IMR-90 (cell line): ENCODE data around the gene ASAP2. TPM values are rescaled to one million over a fixed set of nuclear protein-coding genes. Genes with fewer than 3 reads are reported as not detected.

Source experiments
- ATAC-seq: fragments of 200-7000 bp; cut with Tn5 transposase; 2 replicates; pipeline ENCODE4 v1.9.1; 2020; ENCODE audit warnings: low read depth, mild to moderate bottlenecking, moderate library complexity
- BruUV-seq: library from RNA; stranded (reverse); fragments of 400-500 nt; replicated peaks from 2 replicates; lab custom pipeline; 2021; lab: Mats Ljungman, UMichigan
- CTCF ChIA-PET: fragments of 300-600 bp; formaldehyde crosslinking; extraction: SDS; loops from one replicate; lab custom pipeline; 2021; ENCODE audit warnings: antibody characterized with exemption; lab: Yijun Ruan, JAX
- POLR2A ChIA-PET: fragments of 300-600 bp; sonication (Branson Sonifier 250); formaldehyde crosslinking; loops from one replicate; lab custom pipeline; 2022; ENCODE audit warnings: antibody characterized with exemption; ENCODE audit not compliant: unreplicated experiment; lab: Charles Lee
- DNase-seq: peaks from one replicate; pipeline ENCODE4 v3.0.0; 2013
- H2AFZ ChIP-seq: replicated peaks from 2 replicates; pipeline ENCODE3; 2013; ENCODE audit warnings: low read length, mild to moderate bottlenecking; ENCODE audit not compliant: poor library complexity
- H2AK5ac ChIP-seq: 2 replicates; pipeline ENCODE4 v1.6.1; 2013; ENCODE audit warnings: low read depth, low read length, inconsistent platforms
- H2AK9ac ChIP-seq: replicated peaks from 2 replicates; pipeline ENCODE3; 2013; ENCODE audit warnings: mild to moderate bottlenecking, low read depth, low read length, moderate library complexity; ENCODE audit not compliant: poor library complexity
- H2BK120ac ChIP-seq: 2 replicates; pipeline ENCODE4 v1.6.1; 2013; ENCODE audit warnings: low read depth, low read length, inconsistent platforms
- H2BK15ac ChIP-seq: 3 replicates; pipeline ENCODE4 v1.6.1; 2013; ENCODE audit warnings: low read depth, low read length, inconsistent platforms
- H2BK20ac ChIP-seq: 2 replicates; pipeline ENCODE4 v1.6.1; 2013; ENCODE audit warnings: low read depth, mild to moderate bottlenecking, inconsistent platforms, low read length, moderate library complexity
- H2BK5ac ChIP-seq: 2 replicates; pipeline ENCODE4 v1.6.1; 2013; ENCODE audit warnings: mild to moderate bottlenecking, low read depth, low read length, inconsistent platforms; ENCODE audit not compliant: poor library complexity, severe bottlenecking
- H3K14ac ChIP-seq: replicated peaks from 2 replicates; pipeline ENCODE4 v1.6.1; 2013; ENCODE audit warnings: low read depth, low read length, inconsistent platforms
- H3K18ac ChIP-seq: 2 replicates; pipeline ENCODE4 v1.6.1; 2013; ENCODE audit warnings: low read depth, low read length, control low read depth
- H3K23ac ChIP-seq: 2 replicates; pipeline ENCODE4 v1.6.1; 2013; ENCODE audit warnings: low read depth, low read length, inconsistent platforms
- H3K27ac ChIP-seq: 2 replicates; pipeline ENCODE4 v1.5.1; 2013; ENCODE audit warnings: mild to moderate bottlenecking, control low read depth, low read length; ENCODE audit not compliant: insufficient read depth
- H3K27me3 ChIP-seq: 2 replicates; pipeline ENCODE4 v1.6.1; 2013; ENCODE audit warnings: low read length; ENCODE audit not compliant: control insufficient read depth, insufficient read depth
- H3K36me3 ChIP-seq: 2 replicates; pipeline ENCODE4 v1.6.1; 2013; ENCODE audit warnings: low read length, mixed read lengths; ENCODE audit not compliant: control insufficient read depth, insufficient read depth
- H3K4ac ChIP-seq: 2 replicates; pipeline ENCODE4 v1.6.1; 2013; ENCODE audit warnings: low read depth, low read length, inconsistent platforms
- H3K4me1 ChIP-seq: 2 replicates; pipeline ENCODE4 v1.6.1; 2013; ENCODE audit warnings: low read length, mixed read lengths; ENCODE audit not compliant: control insufficient read depth, insufficient read depth
- H3K4me2 ChIP-seq: 2 replicates; pipeline ENCODE4 v1.6.1; 2013; ENCODE audit warnings: low read depth, mild to moderate bottlenecking, control low read depth, low read length, moderate library complexity
- H3K4me3 ChIP-seq: 2 replicates; pipeline ENCODE4 v1.5.1; 2013; ENCODE audit warnings: low read depth, mild to moderate bottlenecking, control low read depth, low read length, moderate library complexity; ENCODE audit not compliant: insufficient read depth
- H3K56ac ChIP-seq: 2 replicates; pipeline ENCODE4 v1.6.1; 2013; ENCODE audit warnings: low read length, inconsistent platforms; ENCODE audit not compliant: insufficient read depth; ENCODE audit errors: extremely low read depth
- H3K79me1 ChIP-seq, 2 experiments: 2 replicates each; pipeline ENCODE4 v1.6.1; 2013; ENCODE audit warnings: low read length in 2 of 2, inconsistent platforms in 1 of 2, low read depth in 1 of 2
- H3K9ac ChIP-seq: 2 replicates; pipeline ENCODE4 v1.6.1; 2013; ENCODE audit warnings: low read depth, low read length, control low read depth
- H3K9me1 ChIP-seq: 2 replicates; pipeline ENCODE4 v1.6.1; 2013; ENCODE audit warnings: low read length, inconsistent platforms; ENCODE audit not compliant: insufficient read depth
- H3K9me3 ChIP-seq: 2 replicates; pipeline ENCODE4 v1.6.1; 2013; ENCODE audit warnings: low read length; ENCODE audit not compliant: control insufficient read depth, insufficient read depth
- H4K20me1 ChIP-seq: 2 replicates; pipeline ENCODE4 v1.6.1; 2013; ENCODE audit warnings: low read length, inconsistent platforms; ENCODE audit not compliant: insufficient read depth
- H4K5ac ChIP-seq: 2 replicates; pipeline ENCODE4 v1.6.1; 2013; ENCODE audit warnings: mild to moderate bottlenecking, low read depth, low read length, control low read depth
- H4K8ac ChIP-seq, 2 experiments: 2 replicates each; pipeline ENCODE4 v1.6.1; 2013; ENCODE audit warnings: low read depth in 2 of 2, low read length in 2 of 2, control low read depth in 1 of 2, inconsistent platforms in 1 of 2
- H4K91ac ChIP-seq: 2 replicates; pipeline ENCODE4 v1.6.1; 2013; ENCODE audit warnings: low read depth, low read length, inconsistent platforms; ENCODE audit not compliant: insufficient read depth
- CEBPB ChIP-seq: IDR thresholded peaks from 2 replicates; pipeline ENCODE4 v1.6.1; 2012; ENCODE audit warnings: low read depth, low read length, improper control_type of control experiment
- WGBS, 2 experiments: methylation state at CpG; one replicate each; pipeline versions ENCODE4 v1.1.5 to v1.1.7; 2013; ENCODE audit warnings: missing lambda C conversion rate in 2 of 2; ENCODE audit not compliant: insufficient read length in 1 of 2; ENCODE audit errors: extremely low coverage in 2 of 2; 5-methylcytosine and 5-hydroxymethylcytosine counted together
- dilution Hi-C: fragments of 300-500 bp; cut with HindIII; formaldehyde crosslinking; loops from one replicate; pipeline ENCODE4 v1.14.3; 2018; ENCODE audit warnings: low sequenced_read_pairs; ENCODE audit not compliant: unreplicated experiment
- in situ Hi-C: fragments of 300-500 bp; cut with MboI; formaldehyde crosslinking; loops from 3 replicates; pipeline ENCODE4 v1.14.3; 2019; ENCODE audit warnings: low sequenced_read_pairs, inconsistent platforms, mixed read lengths
- intact Hi-C: fragments of 100-400 bp; cut with micrococcal nuclease; formaldehyde crosslinking; loops from 2 replicates; pipeline ENCODE4 v1.10.0; 2022
- polyA plus RNA-seq, 3 experiments: library from polyadenylated mRNA; depleted of rRNA; stranded (reverse); fragments of >200 nt; gene quantifications; 2 replicates each; pipeline ENCODE4 v1.2.3, GENCODE V29; 2012; ENCODE audit warnings: low replicate concordance in 1 of 3
- total RNA-seq: library from RNA; depleted of rRNA; stranded (reverse); fragments of >200 nt; gene quantifications from 2 replicates; pipeline ENCODE4 v1.2.3, GENCODE V29; 2012

ASAP2 gene
- total and polyA plus RNA-seq, 2 of the 4 experiments (the other 2 are of a cell fraction), result 19.7 to 28.1 TPM

- no peaks in the 10 kb centered on the region for H3K9me3 ChIP-seq
- no peak overlapping the region for H3K56ac ChIP-seq
- H3K4me1 ChIP-seq, result peaks cover 10% of the 10 kb centered on the region
- H4K91ac ChIP-seq, result no peak overlapping the region
- 0 out of 4 replicates have a peak, but pooled peaks cover 0 to 3% of the 10 kb centered on the region in 2 experiments for H3K79me1 ChIP-seq
- no peak overlapping the region for H3K9ac ChIP-seq
- H4K5ac ChIP-seq, result no peak overlapping the region
- no peak overlapping the region for H2BK15ac ChIP-seq
- H3K23ac ChIP-seq, result no peak overlapping the region
- BruUV-seq, result no TSS peak
- H2BK5ac ChIP-seq, result no peak overlapping the region
- no peak overlapping the region for H4K8ac ChIP-seq
- no peak overlapping the region for H3K4ac ChIP-seq
- no peak overlapping the region for H2AK5ac ChIP-seq
- no peak overlapping the region for H2AFZ ChIP-seq
- no CpG with 5 or more reads among the region's 10 CpGs for WGBS, 2 experiments
- H3K27ac ChIP-seq, result no peak overlapping the region
- peaks cover 9% of the 10 kb centered on the region for H3K9me1 ChIP-seq
- in situ Hi-C loops (no loop called here), intact Hi-C loops (no loop called here), dilution Hi-C loops (no loop called here)
- H3K14ac ChIP-seq, result no peak overlapping the region
- no peak for DNase-seq
- no peak for ATAC-seq
- no peaks in the 10 kb centered on the region for H4K20me1 ChIP-seq
- H2AK9ac ChIP-seq, result no peak overlapping the region
- no peak for TF ChIP-seq CEBPB
- H3K4me3 ChIP-seq, result no peak overlapping the region
- POLR2A ChIA-PET, result no interaction called here
- H3K4me2 ChIP-seq, result no peak overlapping the region
- H2BK120ac ChIP-seq, result no peak overlapping the region
- H3K27me3 ChIP-seq, result no peaks in the 10 kb centered on the region; the same call in 1 of the 2 replicates
- no peaks in the 10 kb centered on the region for H3K36me3 ChIP-seq
- H2BK20ac ChIP-seq, result no peak overlapping the region
- CTCF ChIA-PET, result no interaction called here
- no peak overlapping the region for H3K18ac ChIP-seq
These were observed 47.5 kb upstream of the ASAP2 start for GRCh38 chr2:9158786-9159779.
